Sciatic nerve (tissue), 2 donors: Measurements from ENCODE around the gene ABCC4. TPM values are rescaled to one million over a fixed set of nuclear protein-coding genes. Genes with fewer than 3 reads are reported as not detected.

Experiments
- ATAC-seq: fragments of 200-7000 bp; cut with Tn5 transposase; one replicate; pipeline ENCODE4 v1.9.1; 2020; ENCODE audit warnings: mild to moderate bottlenecking, moderate library complexity
- DNase-seq: peaks from one replicate; pipeline ENCODE4 v3.0.0-alpha.2; 2020; ENCODE audit warnings: low spot score
- intact Hi-C: fragments of 100-400 bp; cut with DNase I; formaldehyde crosslinking; loops from one replicate; pipeline ENCODE4 v1.14.2; 2022
- total RNA-seq: library from RNA; stranded (reverse); fragmentation: NEBNext Ultra II Directional; extraction: Animal tissue kit (Norgen Biotek cat#: 25700); gene quantifications from one replicate; pipeline ENCODE4 v1.2.1, GENCODE V29; 2021
- donor health status: DM: no; HTN: no; CAD: no.
- donor health status: DM: no; HTN: no; CAD: no.

Gene ABCC4
- total RNA-seq, 1 donor from 2014 or later: 12.0 TPM

DNA sequence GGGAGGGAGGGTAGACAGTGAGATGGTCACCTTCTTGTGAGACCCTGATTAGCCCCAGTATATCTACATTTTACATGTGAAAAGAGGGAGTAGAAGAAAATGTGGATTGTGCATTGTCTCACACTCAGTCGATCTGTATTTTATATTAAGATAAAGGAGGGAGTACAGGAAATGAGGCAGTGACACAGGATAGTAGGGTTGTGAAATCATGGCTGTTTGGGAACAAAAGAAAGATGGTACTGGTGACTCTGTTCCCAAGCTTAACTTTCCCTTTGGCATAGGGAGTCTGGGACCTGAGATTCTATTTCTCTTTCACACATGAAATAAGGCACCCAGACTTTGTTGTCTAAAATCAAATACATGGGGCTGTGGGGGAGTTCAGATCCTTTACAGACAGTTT lies 194.7 kb downstream of the ABCC4 start:
- intact Hi-C loops: no loop called here
- no peak for ATAC-seq
- DNase-seq: no peak

DNA sequence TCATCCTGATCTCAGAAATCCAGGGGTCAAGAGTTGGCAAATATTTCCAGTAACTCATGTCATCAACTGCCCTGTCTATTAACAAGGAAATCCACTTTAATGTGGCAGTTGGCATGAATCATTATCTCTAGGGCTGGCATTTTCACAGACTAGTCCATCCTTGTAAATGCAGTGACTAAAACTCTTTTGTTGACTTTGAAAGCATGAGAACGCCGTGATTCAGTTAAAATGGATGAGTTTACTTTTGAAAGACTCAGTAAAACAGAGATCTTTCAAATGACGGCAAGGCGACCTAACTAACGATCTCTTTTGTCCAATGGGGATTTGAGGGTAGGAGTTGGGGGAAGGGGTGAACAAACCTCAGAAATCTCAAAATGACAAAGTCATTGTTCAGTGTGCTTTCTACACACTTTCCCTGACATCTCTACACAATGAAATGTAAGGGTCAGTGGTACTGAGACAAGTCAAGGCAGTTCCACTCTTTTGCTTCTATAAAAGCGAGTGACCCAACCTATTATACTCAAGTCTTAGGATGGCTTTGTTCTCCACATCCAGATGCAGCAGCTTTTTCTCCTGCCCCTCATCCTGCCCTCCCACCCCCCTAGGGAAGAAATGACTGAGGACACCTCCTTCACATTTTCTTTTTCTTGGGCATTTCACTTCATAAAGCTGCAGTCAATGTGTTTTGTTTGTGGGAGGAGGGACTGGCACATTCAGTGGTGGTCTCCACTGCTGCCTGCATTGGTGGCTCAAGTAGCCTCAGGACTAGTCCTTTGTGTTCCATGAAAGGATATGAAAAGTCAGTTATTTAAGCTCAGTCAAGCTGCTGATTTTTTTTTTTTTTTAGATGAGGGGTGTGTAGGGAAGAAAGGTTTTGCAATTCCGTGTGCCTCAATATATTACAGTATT lies 200.5 kb downstream of the ABCC4 start:
- DNase-seq (no peak), ATAC-seq (no peak)
- intact Hi-C loops: no loop called here

DNA sequence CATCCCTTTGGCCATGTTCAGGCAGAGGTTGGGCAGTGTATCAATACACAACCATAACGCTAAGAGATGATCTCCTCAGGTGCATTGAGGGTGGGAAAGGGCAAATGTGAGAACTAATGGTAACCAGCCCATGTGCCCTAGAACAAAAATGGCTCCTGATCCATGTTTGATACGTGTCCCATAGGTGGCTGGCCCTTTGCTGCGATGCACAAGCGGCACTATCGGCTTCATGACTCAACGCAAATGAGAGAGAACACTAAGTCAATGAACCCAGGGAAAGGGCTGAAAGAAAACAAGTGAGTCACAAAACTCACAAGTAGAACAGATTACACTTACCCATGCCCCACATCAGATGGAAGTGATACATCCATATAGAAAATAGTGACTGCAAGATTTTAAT lies 201.7 kb downstream of the ABCC4 start:
- ATAC-seq: no peak
- intact Hi-C loops: no loop called here
- no peak for DNase-seq

DNA sequence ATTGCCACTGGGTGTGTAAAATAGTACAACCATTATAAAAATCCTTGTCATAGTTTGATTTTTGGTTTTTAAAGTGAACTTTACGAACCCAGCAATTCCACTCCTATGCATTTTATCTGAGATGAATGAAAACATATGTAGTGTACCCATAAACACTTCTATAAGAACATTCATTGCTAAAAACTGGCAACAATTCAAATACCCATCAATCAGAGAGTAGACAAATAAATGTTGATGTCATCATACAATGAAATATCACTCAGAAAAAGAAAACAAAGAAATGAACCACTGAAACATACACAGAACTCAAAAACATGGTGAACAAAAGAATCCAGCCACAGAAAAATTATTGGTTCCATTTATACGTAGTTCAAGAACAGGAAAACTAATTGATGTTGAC lies 202.3 kb downstream of the ABCC4 start:
- ATAC-seq: no peak

GRCh38 chr13:95091755-95092154 lies 209.5 kb downstream of the ABCC4 start:
- intact Hi-C loops: no loop called here
- ATAC-seq: no peak
- no peak for DNase-seq

More for the DNA sequence above, 202.3 kb downstream of the ABCC4 start:
- intact Hi-C loops: no loop called here
- no peak for DNase-seq

GRCh38 chr13:95087746-95088305 lies 213.4 kb downstream of the ABCC4 start:
- ATAC-seq (no peak), DNase-seq (no peak)
- intact Hi-C loops: no loop called here

GRCh38 chr13:95086761-95087160 lies 214.5 kb downstream of the ABCC4 start:
- DNase-seq: no peak
- no peak for ATAC-seq
- intact Hi-C loops: no loop called here

DNA sequence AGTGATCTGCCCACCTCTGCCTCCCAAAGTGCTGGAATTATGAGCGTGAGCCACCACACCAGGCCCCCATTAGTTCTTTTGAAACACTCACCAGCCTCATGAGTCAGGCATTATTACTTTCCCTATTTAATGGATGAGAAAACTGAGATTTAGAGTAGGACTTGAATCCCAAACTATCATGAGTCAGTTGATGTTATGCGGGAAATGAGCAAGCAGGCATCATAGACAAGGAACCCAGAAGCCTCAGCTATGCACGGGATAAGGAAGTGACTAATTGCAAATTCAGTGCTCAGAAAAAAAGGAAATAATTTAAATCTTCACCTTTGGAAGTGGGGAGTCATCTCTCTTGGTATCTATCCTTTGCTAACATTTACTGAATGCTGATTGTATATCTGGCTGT lies 217.5 kb downstream of the ABCC4 start:
- intact Hi-C loops: no loop called here
- ATAC-seq (no peak), DNase-seq (no peak)

GRCh38 chr13:95083066-95083465 lies 218.2 kb downstream of the ABCC4 start:
- intact Hi-C loops: no loop called here
- DNase-seq (no peak), ATAC-seq (no peak)

GRCh38 chr13:95075506-95075905 lies 225.7 kb downstream of the ABCC4 start:
- no peak for DNase-seq
- ATAC-seq: no peak
- intact Hi-C loops: no loop called here

DNA sequence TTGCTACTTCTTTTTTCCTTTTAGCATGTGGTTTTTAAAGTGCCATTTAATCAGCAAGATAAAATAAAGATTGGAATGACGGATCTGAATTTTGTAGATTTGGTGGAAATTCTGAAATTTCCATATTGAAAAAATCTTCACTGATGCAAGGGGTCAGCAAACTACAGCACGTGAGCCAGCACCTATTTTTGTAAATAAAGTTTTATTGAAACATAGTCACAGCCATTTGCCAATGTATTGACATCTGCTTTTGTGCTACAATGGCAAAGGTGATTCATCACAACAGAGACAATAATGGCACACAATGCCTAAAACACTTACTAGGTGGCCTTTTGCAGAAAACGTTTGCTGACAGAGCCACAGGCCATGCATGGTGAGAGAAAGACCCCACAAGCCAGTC lies 226.4 kb downstream of the ABCC4 start:
- intact Hi-C loops: no loop called here
- no peak for DNase-seq
- ATAC-seq: no peak

GRCh38 chr13:95073747-95074311 lies 227.4 kb downstream of the ABCC4 start:
- intact Hi-C loops: no loop called here
- DNase-seq (no peak), ATAC-seq (no peak)

DNA sequence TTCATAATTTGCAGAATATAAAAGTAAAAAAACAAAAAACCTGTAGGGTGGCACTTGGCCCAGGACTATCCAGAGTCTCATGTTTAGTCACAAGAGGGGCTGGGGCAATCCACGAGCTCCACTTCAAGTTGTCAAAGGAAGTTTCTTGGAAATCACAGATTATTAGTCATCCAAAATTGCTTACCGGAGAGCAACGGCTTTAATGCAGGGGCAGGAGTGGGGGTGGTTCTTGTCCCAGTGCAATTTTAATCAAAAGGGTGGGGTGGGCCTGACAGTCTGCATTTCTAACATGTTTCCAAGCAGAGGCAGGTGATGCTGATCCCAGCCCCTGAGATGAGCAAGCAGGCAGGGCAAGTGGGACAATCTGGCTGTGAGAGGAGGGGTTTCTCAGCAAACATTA lies 233.9 kb downstream of the ABCC4 start:
- ATAC-seq (no peak), DNase-seq (no peak)
- intact Hi-C loops: no loop called here

DNA sequence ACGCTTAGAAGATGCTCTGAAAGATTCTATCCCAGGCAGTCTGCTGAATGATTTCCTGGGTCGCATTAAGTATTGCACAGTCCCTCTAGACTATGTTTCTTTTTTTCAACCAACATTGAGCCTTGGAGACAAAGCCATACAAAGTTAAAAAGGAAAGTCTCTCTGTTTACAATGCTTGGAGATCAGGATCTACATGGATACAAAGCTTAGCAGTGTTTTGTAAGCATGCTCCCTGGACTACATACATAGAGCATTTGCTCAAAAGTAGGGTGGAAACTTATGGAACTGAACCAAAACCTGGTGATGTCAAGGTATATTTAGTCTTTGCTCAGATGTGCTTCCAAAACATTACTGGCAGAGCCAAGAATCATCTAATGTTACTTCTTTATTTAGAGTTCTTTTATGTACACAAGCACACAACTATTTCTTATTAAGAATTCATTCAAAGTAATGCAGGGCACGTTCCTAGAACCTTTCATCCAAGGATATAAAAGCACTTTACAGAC lies 241.2 kb downstream of the ABCC4 start:
- intact Hi-C loops: no loop called here
- no peak for DNase-seq
- no peak for ATAC-seq

- DNase-seq (no peak), ATAC-seq (no peak)
- intact Hi-C loops: no loop called here
Measured at GRCh38 chr13:95059306-95059705, 241.9 kb downstream of the ABCC4 start.

GRCh38 chr13:95058680-95059079 lies 242.6 kb downstream of the ABCC4 start:
- DNase-seq (no peak), ATAC-seq (no peak)
- intact Hi-C loops: no loop called here

DNA sequence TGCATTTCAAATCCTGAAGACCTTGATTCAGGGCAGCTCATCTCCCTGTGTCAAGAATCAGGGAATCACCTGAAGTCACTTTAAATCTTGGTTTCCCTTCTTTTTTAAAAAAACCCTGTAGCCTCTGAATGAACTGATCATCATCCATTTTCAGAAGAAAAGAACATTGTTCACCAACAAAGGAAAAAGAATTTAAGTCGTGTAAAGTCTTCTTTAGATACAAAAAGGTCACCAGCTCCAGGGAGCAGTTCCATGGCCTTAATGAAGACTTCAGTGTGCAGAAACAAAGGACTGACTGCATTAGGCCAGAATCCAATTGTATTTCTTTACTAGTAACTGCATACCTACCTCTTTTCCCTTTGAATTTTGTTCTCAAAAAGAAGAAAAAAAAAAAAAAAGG lies 245.0 kb downstream of the ABCC4 start:
- intact Hi-C loops: no loop called here
- DNase-seq (no peak), ATAC-seq (no peak)

DNA sequence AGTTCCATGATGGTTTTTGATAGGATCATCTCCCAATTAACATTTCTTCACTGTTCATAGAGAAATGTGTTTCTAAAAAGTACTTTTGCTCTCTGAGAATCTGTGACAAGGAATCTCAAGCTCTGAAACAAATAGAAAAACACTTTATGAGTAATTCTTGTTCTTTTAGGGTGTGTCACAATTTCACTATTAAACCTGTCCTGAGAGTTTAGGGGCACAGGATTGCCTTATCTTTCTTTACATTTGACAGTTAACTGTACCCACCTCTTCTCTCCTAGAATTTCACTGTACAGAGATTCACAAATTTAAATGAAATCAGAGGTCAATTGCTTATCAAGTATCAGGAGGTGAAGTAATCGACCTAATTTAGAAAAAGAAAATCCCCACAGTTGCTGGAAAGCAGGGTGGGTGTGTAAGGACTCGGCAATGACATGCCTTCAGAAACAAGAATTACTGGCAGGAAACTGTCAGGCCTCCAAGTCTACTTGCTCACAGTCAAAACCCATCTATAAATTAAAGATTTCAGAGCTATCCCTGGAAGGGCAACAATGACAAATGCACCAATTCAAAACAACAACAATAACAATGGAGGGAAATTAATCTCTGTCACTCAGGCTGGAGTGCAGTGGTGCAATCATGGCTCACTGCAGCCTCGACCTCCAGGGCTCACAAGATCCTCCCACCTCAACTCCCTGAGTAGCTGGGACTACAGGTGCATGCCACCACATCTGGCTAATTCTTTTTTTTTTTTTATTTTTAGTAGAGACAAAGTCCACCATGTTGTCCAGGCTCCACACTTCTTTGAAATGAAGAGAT lies 250.2 kb downstream of the ABCC4 start:
- DNase-seq (no peak), ATAC-seq (no peak)
- intact Hi-C loops: no loop called here

DNA sequence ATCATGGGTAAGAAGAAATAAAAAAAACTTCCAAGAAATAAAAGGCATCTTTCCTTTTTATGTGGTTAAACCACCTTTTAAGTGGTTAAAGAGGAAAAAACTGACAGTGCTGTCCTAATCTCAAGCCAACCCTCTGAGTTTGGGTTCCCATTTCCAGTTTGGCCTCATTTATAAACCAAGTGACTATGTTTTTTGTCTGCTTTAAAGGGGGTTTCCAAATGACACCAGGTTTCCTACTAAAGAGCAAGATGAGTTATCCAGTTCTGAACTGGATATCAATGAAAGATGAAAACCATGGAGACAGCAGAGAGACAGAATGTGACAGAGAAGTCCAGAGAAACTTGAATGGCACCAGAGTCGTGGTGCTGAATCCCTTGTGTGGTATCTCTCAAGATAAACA lies 251.5 kb downstream of the ABCC4 start:
- intact Hi-C loops: no loop called here
- DNase-seq: no peak
- ATAC-seq: no peak
